ENCODE measurements around the gene SDC1.
"Not testable (repeated sequence)": the region's sequence is repeated elsewhere in the genome, so short reads cannot be mapped to it uniquely, and the experiment has no call there.

SDC1 gene, protein sequence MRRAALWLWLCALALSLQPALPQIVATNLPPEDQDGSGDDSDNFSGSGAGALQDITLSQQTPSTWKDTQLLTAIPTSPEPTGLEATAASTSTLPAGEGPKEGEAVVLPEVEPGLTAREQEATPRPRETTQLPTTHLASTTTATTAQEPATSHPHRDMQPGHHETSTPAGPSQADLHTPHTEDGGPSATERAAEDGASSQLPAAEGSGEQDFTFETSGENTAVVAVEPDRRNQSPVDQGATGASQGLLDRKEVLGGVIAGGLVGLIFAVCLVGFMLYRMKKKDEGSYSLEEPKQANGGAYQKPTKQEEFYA

DNA sequence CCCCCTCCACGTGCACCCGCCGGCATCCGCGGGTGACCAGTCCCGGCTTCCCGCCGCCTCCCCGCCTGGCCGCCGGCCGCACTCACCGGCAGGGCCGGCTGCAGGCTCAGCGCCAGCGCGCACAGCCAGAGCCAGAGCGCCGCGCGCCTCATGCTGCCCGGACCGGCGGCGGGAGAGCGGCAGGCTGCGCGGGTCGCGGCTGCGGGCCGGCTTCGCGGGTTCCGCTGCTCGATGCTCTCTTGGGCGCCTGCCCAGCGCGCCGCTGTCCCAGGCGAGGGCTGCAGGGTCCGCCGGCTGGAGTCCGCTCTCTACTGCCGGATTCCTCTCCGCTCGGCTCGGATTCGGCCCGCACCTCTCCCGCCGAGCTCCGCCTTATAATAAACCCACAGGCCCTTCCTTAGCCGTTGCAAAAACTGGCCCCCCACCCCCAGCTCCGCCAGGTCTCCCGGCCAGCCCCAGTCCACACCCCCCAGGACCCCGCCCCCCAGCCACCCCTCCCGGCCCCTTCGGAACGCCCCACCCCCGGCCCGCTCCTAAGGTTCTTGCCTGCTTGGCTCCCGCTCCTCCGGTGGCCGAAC is at the start of gene SDC1:
TSS of gene SDC1 (minus strand) at position 415 of the 578 bp plus-strand sequence. CDS start at position 152, 263 bp downstream.
- peak; percentile 83 for DNase-seq (ENCODE audit: low spot score)

DNA sequence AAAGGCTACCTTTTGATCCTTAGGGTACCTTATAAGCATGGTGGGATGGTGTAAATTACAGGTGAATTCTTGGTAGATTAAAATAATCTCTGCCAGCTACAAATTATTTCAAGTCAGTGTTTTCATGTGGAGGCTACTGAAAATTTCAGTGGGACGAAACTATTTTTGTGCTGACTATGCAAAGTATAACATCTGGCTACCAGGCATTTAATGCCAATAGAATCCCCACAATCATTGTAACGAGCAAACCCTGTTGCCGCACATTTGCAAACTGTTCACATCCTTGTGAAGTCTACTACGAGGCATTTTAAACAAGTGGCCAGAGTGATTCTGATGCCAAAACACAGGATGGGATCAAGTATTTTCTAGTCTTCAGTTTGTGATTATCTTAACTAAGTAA is 48.1 kb upstream of the SDC1 start:
- no peak for DNase-seq (ENCODE audit: low spot score)

DNA sequence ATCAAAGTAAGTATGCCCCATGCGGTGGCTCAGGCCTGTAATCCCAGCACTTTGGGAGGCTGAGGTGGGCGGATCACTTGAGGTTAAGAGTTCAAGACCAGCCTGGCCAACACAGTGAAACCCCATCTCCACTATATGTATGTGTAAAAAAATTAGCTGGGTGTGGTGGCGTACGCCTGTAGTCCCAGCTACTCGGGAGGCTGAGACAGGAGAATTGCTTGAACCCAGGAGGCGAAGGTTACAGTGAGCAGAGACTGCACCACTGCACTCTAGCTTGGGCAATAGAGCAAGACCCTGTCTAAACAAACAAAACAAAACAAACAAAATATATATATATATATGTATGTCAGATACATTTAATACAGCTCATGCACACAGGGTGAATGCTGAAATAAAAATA is 43.4 kb upstream of the SDC1 start:
- DNase-seq (ENCODE audit: low spot score), result not testable (repeated sequence)

DNA sequence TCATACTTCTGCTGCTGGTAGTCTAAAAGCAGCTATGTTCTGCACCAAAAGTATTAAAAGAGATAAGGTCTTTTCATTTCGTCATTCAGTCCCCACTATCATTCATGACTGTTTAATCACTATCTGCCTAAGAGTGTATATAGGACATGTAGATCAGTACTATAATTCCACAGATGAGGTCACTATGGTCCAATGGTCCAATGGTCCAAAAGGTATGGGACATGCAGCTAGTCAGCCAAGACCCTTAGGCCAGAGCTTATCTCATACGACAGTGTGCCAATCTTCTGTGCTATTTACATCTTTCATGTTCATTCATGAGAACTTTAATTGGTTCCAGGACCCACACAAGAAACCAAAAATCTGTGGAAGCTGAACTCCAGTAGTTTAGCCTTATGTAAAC is 42.6 kb upstream of the SDC1 start:
- DNase-seq (ENCODE audit: low spot score), result no peak

DNA sequence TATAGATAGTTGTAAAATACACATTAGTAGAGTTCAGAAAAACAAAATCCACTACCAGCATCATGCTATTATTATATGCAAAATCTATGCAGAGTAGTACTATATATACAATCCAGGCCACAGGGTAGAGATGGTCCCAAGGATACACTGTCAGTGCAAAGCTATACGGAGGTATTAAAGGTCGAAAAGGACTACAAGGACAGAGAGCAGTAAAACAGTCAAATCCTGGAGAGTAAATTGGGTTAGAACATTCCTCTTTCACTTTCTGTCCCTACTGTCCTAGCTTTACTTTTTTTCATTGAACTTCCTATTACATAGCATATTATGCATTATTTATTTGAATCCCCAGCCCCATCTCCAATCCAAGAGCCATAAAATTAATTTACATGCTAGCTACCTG is 39.7 kb upstream of the SDC1 start:
- no peak for DNase-seq (ENCODE audit: low spot score)

DNA sequence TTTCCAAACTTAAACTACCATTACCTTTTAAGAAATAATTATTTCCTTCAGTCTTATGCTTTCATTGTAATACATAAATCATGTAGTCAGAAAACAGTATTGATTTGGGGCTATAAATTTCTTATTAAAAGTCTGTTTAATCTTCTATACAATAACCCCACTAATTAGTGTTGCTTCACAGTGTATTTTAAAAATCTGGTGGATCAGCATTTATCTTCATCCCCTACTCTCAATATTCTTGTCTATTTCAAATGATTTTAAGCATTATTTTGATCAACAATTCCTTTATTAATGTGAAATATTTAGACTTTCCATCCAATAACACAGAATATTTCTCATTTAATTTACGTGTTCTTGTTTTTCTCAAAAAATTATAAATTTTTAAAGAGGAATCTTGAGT is 32.5 kb upstream of the SDC1 start:
- no peak for DNase-seq (ENCODE audit: low spot score)

DNA sequence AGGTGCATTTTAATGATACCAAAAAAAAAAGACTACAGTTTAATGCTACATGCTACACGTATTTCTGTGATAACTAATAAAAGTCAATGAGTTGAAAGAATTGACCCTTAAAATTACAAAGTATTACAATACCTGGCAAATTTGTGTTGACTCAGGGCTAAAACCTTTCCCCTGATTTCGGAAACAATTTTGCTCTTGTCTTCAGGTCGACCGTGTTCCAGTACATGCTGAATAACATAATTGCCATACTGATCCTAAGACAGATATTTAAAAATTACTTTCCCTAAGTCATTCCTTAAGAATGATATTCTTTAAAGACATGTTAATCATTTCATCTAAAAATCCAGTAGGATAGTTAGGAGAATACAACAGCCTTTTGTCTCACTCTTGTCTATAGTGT is 29.8 kb upstream of the SDC1 start:
- no peak for DNase-seq (ENCODE audit: low spot score)

DNA sequence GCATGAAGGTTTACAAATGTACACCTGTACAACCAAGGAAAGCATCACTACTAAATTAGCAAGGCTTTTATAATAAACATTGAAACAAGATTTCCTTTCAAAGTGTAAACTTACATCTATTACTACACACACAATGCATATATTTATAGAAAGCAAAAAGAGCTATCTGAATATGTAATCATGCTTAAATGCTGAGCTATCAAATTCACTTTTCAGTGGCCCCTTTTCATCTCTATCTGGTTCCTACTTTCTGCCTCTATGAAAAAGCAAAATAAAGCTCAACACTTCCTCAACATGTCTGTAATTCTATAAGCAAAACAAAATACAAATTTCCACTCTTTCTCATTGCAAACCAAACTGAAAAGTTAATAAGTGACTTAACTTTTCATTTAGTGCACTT is 25.5 kb upstream of the SDC1 start:
- DNase-seq (ENCODE audit: low spot score), result no peak

DNA sequence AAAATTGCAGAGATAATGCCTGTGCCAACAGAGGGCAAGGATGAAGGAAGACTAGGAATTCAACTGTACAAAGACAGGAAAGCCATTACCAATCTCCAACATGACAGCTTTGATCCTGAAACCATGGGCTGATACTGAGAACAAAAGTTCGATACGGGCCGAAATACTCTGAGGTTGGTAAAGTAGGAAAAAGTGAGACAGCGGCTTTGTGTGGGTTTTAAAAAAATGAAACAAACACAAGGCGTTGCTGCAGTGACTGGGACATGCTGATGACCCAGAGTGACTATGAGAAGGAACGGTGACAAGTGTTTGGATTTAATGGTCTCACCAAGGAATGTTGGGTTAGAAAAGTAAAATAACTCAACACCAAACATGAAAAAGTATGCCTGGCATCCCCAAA is 24.2 kb upstream of the SDC1 start:
- DNase-seq (ENCODE audit: low spot score), result no peak

DNA sequence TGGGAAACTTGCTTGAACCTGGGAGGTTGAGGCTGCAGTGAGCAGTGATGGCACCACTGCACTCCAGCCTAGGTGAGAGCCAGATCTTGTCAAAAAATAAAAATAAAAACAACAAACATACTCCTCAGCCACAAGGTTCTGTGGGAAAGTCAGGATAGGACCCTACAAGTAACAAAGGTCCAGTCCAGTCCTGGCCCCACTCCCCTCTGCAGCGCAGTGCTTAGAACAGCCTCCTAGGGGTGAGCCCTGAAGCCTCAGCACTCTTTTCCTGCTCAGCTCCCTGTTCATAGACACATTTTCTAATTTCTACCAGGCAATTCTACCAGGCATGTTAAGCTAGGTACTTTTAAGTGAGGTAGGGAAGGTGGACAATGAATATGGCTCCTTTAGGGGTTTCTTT is 22.2 kb upstream of the SDC1 start:
- no peak for DNase-seq (ENCODE audit: low spot score)

DNA sequence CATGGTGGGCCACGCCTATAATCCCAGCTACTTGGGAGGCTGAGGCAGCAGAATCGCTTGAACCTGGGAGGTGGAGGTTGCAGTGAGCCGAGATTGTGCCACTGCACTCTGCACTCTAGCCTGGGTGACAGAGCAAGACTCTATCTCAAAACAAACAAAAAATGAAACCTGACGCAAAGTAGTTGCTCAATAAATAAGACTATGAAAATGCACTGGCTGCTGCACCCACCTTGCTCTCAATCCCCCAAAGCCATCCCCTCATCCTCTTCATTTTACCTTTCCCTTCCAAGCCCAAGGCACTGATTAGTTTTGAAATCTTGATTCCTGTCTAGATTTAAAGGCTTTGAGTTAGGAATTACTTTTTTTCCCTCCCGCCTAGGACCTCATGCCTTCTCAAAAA is 18.7 kb upstream of the SDC1 start:
- DNase-seq (ENCODE audit: low spot score), result not testable (repeated sequence)

DNA sequence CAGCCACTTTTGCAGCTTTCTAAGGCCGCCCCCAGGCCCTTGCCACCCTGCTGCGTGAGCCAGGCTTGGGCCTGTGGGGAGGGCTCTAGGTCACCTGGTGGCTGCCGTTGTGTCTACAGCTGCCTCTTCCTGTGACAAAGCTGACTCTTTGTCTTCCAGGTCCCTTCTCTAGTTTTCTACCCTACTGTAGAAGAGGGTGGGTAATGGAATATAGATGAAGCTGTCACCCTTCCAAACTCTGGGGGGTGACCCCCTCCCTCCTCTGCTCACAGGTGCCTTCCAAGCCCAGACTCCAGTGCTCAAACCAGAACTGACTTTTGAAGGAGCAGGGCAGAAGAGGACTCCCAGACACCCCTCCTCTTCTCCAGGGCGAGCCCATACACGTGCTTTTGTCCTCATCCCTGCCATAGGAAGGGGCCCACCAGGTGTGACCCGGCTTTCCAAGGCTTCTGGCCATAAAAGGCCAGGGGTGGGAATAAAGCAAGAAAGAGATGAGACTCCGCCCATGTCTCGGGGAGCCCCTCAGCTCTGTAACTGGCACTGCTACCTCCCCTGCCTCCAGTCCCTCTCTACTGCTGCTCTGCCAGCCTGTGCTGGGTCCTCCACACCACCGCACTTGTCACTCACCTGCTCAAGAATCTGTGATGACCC is 17.9 kb upstream of the SDC1 start:
- no peak for DNase-seq (ENCODE audit: low spot score)

DNA sequence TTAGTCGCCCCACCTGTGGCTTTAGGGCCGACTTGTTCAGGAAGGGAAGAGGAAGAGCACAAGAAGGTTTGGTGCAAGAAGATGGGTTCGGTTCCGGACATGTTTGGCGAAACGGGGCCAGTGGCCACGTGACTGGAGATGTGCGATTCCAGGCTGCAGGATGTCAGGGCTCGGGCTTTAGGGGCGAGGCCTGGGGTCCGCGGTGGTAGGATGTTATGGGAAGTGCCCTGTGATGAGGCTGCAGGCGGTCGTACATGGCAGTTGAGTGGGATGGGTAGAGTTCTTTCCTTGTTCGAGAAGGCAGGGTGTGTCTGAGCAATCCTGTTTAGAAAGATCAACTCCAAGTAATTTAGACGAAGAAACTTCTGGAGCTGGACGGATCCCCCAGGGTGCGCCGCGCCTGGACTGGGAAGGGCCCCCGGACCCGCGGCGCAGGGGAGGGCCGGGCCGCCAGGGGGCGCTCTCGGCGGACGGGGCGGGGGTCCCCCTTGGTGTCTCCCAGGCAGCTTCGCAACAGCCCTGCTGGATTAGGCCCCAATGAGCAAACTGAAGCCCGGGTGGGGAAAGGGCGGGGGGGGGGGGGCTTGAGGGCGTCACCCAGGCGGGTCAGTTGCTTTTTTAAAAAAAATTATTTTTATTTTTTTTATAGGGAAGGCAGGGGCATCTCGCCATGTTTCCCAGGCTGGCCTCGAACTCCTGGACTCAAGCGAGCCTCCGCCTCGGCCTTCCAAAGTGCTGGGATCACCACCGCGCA is 17.2 kb upstream of the SDC1 start:
- DNase-seq (ENCODE audit: low spot score), result no peak

DNA sequence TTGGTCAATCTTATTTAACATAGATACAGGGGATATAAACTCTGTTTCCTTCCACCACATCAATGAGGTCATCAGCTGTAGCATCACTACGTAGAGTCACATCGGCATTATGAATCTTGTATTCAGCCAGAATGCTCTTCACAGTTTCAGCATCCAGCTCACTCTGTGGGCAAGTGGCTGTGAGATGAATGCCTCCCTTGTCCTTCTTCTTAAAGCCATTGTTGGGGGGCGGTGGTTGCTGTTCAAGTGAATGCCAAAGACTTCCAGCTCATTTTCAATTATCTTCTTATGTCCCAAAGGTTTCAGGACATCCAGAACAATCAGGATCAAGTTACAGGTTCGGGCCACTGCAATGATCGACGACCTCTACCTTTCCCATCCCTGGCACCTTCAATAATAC is 15.4 kb upstream of the SDC1 start:
- not testable (repeated sequence) for DNase-seq (ENCODE audit: low spot score)

DNA sequence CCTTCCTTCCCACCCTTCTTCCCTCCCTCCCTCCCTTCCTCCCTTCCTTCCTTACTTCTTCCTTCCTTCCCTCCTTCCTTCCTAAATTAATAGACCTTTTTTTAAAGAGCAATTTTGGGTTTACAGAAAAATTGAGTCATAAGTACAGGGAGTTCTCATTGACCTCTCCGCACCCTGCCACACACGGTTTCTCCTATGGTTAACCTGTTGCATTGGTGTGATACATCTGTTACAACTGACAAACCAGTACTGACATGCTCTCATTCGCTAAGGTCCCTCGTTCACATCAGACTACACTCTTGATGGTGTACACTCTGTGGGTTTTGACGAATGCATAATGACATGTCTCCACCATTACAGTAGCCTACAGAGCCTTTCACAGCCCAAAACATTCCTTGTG is 11.6 kb upstream of the SDC1 start:
- DNase-seq (ENCODE audit: low spot score), result peak; percentile 38

DNA sequence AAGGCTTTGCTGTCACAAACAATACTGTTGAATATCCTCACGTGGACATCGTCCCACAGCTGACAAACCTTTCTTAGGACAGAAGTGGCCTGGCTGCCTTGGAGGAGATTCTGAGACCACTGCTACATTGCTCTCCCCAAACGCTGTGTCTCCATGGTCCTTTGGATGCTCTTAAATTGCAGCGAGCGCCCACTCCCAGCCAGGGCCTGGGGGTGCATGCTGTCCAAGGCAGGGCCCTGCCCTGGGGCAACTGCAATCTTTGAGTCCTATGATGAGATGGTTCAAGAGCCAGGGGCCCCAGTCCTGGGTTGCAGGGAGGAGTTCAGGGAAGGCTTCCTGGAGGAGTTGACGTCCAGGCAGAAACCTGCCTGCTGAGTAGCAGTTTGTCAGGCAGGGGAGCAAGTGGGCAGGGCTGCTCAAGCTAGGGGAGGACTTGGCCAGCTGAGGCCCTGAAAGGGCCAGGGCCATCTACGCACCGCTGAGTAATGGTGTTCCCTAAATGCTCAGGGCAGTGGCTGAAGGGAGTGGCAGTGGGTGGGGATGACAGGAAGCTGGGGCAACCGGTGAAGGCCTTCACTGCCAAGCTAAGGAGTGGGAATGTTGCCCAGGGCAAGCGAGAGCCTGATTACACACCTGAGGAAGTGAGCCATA is 10.8 kb upstream of the SDC1 start:
- DNase-seq (ENCODE audit: low spot score), result peak; percentile 31

DNA sequence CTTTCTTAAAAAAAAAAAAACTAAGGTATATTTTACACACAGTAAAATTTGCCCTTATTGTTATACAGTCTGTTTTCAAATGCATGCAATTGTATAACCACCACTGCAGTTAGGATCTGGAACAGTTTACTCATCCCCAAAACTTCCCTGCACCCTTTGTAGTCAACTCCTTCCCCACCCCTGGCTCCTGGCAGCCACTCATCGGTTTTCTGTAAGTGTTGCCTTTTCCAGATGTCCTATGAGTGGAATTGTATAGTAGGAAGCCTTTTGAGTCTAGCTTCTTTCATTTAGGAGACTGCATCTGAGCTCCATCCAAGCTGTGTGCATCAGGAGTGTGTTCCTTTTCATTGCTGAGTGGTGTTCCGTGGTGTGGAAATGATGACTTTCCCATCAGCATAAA is 9.7 kb upstream of the SDC1 start:
- DNase-seq (ENCODE audit: low spot score), result peak; percentile 40

DNA sequence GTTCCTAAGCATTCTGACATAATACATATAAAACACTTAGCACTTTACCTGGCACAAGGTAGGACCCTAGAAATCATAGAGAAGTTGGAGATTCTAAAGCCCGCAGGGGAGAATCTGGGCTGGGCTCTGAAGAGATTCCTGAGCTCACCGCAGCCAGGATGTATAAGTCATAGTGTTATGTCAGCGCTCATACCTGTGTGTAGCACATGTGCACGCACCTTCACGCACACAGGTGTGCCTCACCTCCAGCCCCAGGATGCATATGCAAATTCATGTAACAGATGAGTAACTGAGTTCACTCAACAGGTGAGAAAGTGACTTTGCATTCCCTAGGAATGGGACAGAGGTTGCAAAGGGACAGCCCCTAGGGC is 7.9 kb upstream of the SDC1 start:
- DNase-seq (ENCODE audit: low spot score), result no peak

DNA sequence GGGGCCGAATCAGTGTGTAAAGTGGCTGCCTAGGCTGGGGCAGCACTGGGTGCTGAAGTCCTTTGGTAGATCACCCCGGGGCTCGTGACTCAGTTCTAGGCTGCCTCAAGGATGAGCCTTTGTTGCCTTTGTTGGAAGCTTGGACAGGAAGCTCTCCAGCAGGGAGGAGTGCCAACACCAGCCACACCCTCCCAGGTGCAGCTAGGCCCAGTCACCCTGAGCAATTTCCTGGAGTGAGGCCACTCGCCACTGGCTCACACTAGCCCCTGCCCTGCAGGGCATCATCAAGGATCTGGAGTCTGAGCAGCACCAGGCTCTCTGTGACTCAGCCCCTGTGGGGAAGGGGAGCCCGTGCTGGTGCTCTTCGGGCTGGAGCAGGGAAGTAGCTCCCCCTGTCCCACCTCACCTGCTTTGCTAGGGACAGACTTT is 6.7 kb upstream of the SDC1 start:
- peak; percentile 57 for DNase-seq (ENCODE audit: low spot score)

DNA sequence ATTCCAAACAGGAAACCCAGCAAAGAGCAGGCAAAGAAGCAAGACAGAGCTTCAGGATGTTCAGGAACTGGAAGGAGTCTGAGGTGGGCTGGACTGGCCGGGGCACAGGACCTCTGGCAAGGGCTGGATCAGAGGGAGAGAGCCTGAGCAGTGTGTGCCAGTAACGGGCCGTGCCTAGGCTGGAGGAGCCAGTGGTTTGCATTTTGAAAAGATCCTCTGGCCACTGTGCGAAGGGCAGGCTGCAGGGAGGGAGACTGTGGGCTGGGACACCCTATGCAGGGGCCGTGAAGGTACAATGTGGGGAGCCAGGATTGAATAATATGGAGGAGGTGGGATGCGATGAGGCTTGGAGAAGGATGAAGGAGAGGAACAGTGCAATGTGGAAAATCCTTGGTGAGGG is 6.2 kb upstream of the SDC1 start:
- DNase-seq (ENCODE audit: low spot score), result no peak

DNA sequence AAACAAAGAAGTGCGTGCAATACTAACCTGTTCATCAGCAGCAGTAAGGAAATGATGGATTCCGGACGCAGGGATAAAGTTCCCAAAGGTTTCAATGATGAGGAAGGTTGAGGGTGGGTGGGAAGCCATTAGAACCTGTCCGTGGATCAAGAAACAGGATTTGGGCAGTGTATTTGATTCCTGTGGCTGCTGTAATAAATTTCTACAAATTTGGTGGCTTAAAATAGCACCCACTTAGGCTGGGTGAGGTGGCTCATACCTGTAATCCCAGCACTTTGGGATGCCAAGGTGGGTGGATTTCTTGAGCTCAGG is 5.1 kb upstream of the SDC1 start:
- DNase-seq (ENCODE audit: low spot score), result peak; percentile 64

DNA sequence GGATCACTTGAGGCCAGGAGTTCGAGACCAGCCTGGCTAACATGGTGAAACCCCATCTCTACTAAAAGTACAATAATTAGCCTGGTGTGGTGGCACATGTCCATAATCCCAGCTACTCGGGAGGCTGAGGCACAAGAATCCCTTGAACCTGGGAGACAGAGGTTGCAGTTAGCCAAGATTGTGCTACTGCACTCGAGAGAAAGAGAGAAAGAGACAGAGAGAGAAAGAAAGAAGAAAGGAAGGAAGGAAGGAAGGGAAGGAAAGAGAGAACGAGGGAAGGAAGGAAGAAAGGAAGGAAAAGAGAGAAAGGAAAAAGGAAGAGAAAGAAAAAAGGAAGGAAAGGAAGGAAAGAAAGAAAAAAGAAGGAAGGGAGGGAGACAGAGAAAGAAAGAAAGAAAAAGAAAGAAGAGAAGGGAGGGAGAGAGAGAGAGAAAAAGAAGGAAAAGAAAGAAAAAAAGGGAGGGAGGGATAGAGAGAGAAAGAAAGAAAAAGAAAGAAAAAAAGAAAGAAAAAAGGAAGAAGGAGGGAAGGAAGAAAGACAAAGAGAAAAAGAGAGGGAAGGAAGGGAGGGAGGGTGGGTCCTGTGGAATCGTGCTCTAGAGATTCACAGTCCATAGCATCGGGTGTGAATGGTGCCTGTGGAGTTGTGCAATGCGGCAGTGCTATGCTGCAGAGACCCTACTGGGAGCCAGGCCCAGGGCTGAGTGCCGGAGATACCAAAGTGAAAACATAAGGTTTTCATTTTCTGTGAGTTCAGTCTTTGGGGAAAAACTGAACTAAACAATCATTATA is 4.6 kb upstream of the SDC1 start:
- no peak for DNase-seq (ENCODE audit: low spot score)

Measured in left forelimb (tissue), 1 donor.